NCI-H446 (cell line): ENCODE measurements around the gene IFNK.

Experiments
- DNase-seq, 2 experiments: peaks; one replicate each; lab custom pipeline; 2025; lab: John Stamatoyannopoulos, UW

The IFNK gene

GRCh38 chr9:27538647-27539046, 14.6 kb downstream of the IFNK start:
- no peak for DNase-seq

GRCh38 chr9:27539479-27540441, 15.7 kb downstream of the IFNK start:
- DNase-seq = no peak

- DNase-seq = no peak
Measured at GRCh38 chr9:27540502-27540901, 16.4 kb downstream of the IFNK start.

GRCh38 chr9:27541740-27542139, 17.6 kb downstream of the IFNK start:
- DNase-seq = no peak

DNA sequence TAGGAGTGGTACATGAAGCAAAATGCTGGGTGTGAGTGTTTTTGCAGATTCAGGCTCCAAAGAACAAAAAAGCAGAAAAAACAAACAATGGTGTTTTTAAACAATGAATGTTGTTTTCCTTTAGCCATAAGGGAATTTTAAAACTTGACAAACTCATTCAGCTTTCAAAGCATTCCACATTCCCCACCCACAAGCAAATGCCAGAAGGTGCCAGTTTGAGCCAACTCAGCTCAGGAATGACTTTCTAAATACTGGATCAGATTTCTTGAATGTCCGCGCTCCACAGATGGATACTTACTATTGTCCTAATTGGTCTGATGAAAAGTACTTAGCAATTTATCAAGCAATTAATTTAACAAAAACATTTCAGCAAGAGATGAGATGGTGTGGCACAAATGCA, 18.4 kb downstream of the IFNK start:
- DNase-seq = peak in 1 of 2 experiments; percentile 20

DNA sequence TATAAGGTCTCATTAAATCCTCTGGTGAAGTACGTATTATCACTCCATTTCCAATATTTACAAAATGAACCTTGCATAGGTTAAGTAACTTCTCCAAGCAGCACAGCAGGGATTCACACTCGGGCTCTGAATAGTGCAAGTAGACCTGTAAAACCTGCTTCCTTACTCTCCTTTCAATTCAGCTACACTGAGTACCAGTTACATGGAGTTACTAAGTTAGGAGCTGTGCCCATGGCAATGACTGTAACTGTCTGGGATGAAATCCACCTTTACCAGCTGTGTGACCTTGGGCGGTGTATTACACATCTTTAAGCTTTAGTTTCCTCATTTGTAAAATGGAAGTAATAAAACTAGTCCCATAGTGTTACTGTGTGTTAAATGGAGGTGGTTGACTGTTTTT, 21.4 kb downstream of the IFNK start:
- no peak for DNase-seq

GRCh38 chr9:27548055-27548741, 24.1 kb downstream of the IFNK start:
- DNase-seq = peak; percentile 18 to 50

DNA sequence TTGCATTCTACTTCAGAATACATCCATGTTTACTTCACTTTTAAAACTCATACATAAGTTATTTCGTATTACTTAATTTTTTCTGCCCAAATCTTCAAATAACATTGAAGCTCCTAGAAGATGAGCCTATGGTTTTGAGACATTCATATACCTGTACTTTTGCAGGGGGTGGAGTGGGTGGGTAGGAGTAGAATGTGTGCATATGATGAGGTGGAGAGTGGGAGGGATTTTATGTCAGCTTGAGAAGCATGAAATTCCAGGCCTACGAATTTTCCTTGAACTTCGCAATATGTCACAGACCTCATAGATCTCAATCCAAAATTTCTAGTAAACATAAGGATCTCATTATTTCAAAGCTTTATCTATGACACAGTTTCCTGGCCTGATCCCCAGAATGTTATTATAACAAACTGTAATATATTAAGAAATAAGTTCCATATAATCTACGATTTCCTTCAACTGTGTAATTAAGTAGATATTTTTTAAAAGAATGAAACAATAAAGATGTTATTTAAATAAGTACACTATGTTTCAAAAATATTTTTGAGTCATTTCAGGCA, 25.2 kb downstream of the IFNK start:
- no peak for DNase-seq

DNA sequence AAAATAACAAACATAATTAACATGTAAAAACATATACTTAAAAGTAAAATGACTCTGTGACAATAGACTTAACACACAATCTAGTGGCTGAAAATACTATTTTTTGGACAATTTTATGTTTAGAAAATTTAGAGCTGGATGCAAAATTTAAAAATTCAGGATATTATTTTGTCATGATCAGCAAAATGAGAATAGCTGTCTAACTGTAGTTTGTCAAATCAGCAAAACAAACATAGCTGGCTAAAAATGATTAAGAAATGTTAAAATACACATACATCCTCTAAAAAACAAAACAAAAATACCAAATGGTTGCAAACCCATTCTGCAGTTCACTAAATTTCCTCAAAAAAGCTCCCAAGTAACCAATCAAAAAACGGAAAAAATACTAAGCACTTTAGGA, 30.6 kb downstream of the IFNK start:
- DNase-seq = no peak

DNA sequence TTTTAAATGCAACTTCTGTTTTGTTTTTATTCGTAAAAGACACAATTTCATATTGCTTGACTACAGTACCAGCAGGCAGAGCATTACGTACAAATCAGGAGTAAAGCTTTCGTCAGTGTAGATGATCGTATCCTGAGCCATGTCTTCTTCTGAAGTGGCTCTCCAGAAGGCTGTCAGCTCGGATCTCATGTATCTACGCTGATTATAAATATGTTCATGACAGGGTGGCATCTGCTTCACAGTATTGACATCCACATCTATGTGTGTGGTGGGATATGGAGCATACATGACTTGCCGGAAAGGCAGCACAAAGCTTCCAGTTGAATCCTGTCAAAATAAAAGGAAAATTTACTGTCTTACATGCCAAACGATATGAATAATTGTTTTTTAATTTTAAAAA, 32.4 kb downstream of the IFNK start:
- DNase-seq = no peak

DNA sequence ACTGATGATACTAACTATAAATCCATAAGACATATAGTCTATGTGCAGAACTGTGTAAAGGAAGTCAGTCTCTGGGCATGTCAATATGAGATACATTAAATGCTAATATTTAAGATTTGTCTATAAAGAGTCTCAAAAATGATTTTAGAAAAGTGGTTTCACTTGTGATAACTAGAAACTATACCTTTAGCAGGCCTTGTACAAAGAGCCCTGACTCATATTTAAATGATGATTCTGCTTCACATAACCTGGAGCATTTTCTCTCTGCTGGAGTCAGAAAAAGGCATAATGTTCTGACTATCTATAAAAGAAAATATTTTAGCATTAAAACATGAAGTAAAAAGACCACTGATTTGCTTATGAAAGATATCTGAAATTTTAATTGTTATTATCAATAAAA, 34.2 kb downstream of the IFNK start:
- no peak for DNase-seq

- DNase-seq = no peak
Measured at GRCh38 chr9:27560457-27560856, 36.4 kb downstream of the IFNK start.

GRCh38 chr9:27561685-27562084, 37.6 kb downstream of the IFNK start:
- no peak for DNase-seq

DNA sequence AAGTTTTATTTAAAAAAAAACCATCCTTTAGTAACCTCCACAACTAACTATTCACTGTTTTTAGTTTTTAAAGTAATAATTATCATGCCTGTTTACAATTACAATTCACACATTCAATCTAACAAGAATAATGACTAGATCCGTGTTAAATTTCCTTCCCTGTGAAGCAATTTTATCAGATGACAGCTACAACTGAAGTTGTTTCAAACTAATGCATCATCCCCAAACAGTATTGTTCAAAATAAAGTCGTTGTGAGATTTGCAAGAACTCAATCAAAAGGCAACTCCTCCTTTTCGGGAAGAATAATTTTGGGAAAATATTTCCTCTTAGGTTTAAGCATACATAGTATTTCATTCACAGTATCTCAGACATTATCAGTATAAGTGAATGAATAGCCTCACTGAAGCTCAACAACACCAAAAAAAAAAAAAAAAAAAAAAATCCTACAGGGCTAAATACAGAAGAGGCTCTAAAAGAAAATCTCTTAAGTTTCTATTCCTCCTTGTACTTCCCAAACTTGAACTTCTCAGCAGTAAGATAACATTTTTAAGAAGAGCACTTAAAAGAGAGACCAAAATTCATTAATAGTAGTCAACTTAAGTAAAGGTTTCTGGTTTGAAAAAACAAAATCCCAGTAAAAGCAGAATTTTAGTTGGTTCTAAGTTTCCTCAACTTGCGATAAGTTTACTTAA, 39.8 kb downstream of the IFNK start:
- DNase-seq = no peak

GRCh38 chr9:27564670-27565069, 40.6 kb downstream of the IFNK start:
- DNase-seq = no peak

DNA sequence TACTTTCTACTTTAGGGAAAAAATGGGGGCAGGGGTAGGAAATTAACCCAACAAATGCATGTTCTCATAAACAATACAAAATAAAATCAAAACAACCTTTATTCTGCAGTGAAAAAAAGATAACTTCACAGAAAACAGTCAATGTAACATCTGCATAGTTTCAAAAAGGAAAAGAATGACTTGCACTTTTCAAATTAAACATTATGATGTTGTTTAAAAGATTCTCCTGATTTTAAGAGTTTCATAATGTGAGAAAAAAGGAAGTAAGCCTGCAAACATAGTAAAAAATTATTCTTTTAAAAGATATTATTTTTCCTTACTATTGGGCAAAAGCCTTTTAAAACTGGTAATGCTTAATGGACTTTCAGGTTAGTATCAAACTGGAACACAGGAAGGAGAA, 41.6 kb downstream of the IFNK start:
- DNase-seq = no peak

- no peak for DNase-seq
Measured at GRCh38 chr9:27566118-27566517, 42.0 kb downstream of the IFNK start.

GRCh38 chr9:27569406-27569805, 45.3 kb downstream of the IFNK start:
- no peak for DNase-seq

DNA sequence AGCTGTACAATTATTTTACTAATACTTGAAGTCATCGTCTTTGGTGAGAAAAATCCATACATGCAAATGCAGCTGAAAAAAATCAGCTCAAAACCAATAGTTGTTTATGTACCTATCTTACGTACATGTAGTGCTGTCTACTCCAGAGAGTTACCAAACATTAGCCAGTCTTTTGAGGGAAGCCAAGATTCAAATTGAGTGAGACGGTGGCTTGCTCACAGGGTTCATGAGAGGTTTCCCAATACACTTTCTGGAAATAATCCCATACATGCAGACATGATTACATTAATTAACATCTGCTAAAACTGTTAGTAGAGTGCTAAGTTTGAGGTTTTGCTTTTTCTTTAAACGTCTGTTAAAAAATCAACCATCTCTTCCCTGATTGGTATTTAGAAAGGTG, 46.9 kb downstream of the IFNK start:
- no peak for DNase-seq

DNA sequence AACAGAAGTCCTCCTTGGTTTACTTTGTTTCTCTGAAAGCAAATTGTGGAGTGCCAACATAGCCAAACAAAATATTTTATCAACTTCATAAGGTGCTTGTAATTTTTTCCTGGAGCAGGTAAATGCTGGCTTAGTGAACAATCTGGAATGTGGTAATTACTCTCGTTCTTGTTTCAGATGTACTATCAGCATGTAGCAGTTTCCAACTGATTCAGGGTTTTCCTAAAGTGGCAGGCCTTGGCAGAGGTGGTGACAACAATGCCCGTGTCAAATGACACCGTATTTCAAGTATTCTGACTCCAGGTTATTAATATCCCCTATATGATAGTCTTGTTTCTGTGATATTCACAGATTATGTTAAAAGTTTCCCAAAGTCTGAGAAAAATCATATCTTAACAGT, 48.0 kb downstream of the IFNK start:
- DNase-seq = peak in 1 of 2 experiments; percentile 19

DNA sequence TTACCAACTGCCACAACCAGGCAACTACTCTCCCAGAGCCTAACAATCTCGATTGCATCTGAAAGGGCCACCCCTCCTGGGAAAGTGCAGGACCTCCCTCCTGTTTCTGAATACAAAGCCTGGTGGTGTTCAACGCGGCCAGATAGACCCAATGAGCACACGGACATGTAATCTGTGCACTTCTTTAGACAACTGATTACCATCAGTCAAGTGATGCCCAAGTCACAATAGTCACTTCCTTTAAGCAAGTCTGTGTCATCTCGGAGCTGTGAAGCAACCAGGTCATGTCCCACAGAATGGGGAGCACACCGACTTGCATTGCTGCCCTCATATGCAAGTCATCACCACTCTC, 48.5 kb downstream of the IFNK start:
- DNase-seq = peak; percentile 23 to 37

- peak in 1 of 2 experiments; percentile 87 for DNase-seq
Measured at GRCh38 chr9:27572918-27573633, 49.0 kb downstream of the IFNK start, which contains the start of gene C9orf72. Gene C9orf72, minus strand, starts transcription at chr9:27573481. Its CDS starts 6,361 bp downstream, at chr9:27567120.
